ENCODE data around the gene ITPR2. TPM values are rescaled to one million over a fixed set of nuclear protein-coding genes. Genes with fewer than 3 reads are reported as not detected.

ITPR2 gene
- total RNA-seq, 4 donors from 2014 or later: 32.6 to 87.5 (median 51.9) TPM

- TF ChIP-seq, protein P1, sequence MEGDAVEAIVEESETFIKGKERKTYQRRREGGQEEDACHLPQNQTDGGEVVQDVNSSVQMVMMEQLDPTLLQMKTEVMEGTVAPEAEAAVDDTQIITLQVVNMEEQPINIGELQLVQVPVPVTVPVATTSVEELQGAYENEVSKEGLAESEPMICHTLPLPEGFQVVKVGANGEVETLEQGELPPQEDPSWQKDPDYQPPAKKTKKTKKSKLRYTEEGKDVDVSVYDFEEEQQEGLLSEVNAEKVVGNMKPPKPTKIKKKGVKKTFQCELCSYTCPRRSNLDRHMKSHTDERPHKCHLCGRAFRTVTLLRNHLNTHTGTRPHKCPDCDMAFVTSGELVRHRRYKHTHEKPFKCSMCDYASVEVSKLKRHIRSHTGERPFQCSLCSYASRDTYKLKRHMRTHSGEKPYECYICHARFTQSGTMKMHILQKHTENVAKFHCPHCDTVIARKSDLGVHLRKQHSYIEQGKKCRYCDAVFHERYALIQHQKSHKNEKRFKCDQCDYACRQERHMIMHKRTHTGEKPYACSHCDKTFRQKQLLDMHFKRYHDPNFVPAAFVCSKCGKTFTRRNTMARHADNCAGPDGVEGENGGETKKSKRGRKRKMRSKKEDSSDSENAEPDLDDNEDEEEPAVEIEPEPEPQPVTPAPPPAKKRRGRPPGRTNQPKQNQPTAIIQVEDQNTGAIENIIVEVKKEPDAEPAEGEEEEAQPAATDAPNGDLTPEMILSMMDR (IDR thresholded peaks at IDR 0.05): no peak
- no peak for TF ChIP-seq POLR2A (IDR thresholded peaks at IDR 0.05)
- no peak overlapping the region for H3K4me3 ChIP-seq
- H3K27ac ChIP-seq: no peak overlapping the region
- H3K9me3 ChIP-seq: no peaks in the 10 kb centered on the region
- H3K27me3 ChIP-seq: no peaks in the 10 kb centered on the region
- H3K4me1 ChIP-seq: no peaks in the 10 kb centered on the region
- DNase-seq: no peak
- H3K36me3 ChIP-seq: no peaks in the 10 kb centered on the region
These were observed 501.9 kb downstream of the ITPR2 start for GRCh38 chr12:26331136-26331535.

DNA sequence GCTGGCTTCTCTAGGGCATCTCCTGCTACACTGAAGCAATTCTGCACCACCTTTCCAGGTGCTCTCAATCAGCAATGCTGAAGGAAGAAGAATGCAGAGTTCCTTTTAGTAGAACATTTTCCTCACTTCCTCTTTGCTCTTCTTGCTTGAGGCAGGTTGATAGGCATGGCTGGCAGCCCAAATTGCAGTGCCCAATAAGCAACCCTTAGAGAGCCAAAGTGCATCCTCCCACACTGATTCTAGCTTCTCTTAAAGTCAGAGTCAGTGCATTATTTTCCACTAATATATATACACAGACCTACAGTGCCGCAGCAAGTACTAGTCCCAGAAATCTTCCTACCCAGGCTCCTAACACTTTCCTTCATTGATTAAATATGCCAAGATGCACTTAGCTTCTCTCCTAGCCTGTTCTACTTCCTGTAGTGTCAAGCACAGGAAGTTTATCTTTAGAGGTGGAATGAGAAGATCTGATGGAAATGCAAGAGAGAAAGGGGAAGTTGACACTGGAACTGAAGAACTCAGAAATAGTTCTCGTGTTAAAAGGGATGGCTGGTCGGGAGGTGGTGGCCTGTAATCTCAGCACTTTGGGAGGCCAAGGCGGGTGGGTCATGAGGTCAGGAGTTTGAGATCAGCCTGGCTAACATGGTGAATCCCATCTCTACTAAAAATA is 504.9 kb downstream of the ITPR2 start:
- H3K27me3 ChIP-seq: no peaks in the 10 kb centered on the region
- peak in 1 of 3 donors; percentile 30 for DNase-seq
- H3K36me3 ChIP-seq: no peaks in the 10 kb centered on the region
- H3K4me1 ChIP-seq: no peaks in the 10 kb centered on the region
- no peak overlapping the region for H3K4me3 ChIP-seq
- TF ChIP-seq, protein P1 (IDR thresholded peaks at IDR 0.05): no peak
- no peak for TF ChIP-seq POLR2A (IDR thresholded peaks at IDR 0.05)
- no peak overlapping the region for H3K27ac ChIP-seq
- H3K9me3 ChIP-seq: no peaks in the 10 kb centered on the region

GRCh38 chr12:26323673-26324072 is 509.3 kb downstream of the ITPR2 start:
- Histone ChIP-seq H3K36me3 (no peaks in the 10 kb centered on the region), H3K9me3 (no peaks in the 10 kb centered on the region), H3K4me3 (no peak overlapping the region), H3K27ac (no peak overlapping the region), H3K4me1 (no peaks in the 10 kb centered on the region), H3K27me3 (no peaks in the 10 kb centered on the region)
- TF ChIP-seq, protein P1 (IDR thresholded peaks at IDR 0.05): no peak
- TF ChIP-seq POLR2A (IDR thresholded peaks at IDR 0.05): no peak
- no peak for DNase-seq

- no peaks in the 10 kb centered on the region for H3K27me3 ChIP-seq
- no peak overlapping the region for H3K27ac ChIP-seq
- H3K36me3 ChIP-seq: no peaks in the 10 kb centered on the region
- DNase-seq: no peak
- no peaks in the 10 kb centered on the region for H3K9me3 ChIP-seq
- TF ChIP-seq, protein P1 (IDR thresholded peaks at IDR 0.05): no peak
- no peak for TF ChIP-seq POLR2A (IDR thresholded peaks at IDR 0.05)
- H3K4me3 ChIP-seq: no peak overlapping the region
- H3K4me1 ChIP-seq: no peaks in the 10 kb centered on the region
These were observed 513.5 kb downstream of the ITPR2 start for GRCh38 chr12:26319511-26319910.

GRCh38 chr12:26318661-26319068 is 514.3 kb downstream of the ITPR2 start:
- H3K27ac ChIP-seq: no peak overlapping the region
- peaks cover 0 to 3% (median 0%) of the 10 kb centered on the region in 4 donors for H3K9me3 ChIP-seq
- peak in 2 of 3 donors; percentile 57 to 62 for DNase-seq
- no peaks in the 10 kb centered on the region for H3K4me1 ChIP-seq
- H3K36me3 ChIP-seq: no peaks in the 10 kb centered on the region
- no peaks in the 10 kb centered on the region for H3K27me3 ChIP-seq
- TF ChIP-seq POLR2A (IDR thresholded peaks at IDR 0.05): no peak
- TF ChIP-seq, protein P1 (IDR thresholded peaks at IDR 0.05): no peak
- H3K4me3 ChIP-seq: no peak overlapping the region

All from Peyer's patch (tissue), 4 donors.